22Rv1 (cell line): ENCODE results near the gene PCLAF.

Experiments
- ZFX ChIP-seq: fragments of 450-650 bp; IDR thresholded peaks from 2 replicates; pipeline ENCODE4 v1.6.1; 2017; ENCODE audit warnings: antibody characterized with exemption, borderline replicate concordance
- TF ChIP-seq, protein P1 (sequence below): fragments of 450-650 bp; IDR thresholded peaks from 2 replicates; pipeline ENCODE4 v1.5.1; 2017; ENCODE audit warnings: mild to moderate bottlenecking

DNA sequence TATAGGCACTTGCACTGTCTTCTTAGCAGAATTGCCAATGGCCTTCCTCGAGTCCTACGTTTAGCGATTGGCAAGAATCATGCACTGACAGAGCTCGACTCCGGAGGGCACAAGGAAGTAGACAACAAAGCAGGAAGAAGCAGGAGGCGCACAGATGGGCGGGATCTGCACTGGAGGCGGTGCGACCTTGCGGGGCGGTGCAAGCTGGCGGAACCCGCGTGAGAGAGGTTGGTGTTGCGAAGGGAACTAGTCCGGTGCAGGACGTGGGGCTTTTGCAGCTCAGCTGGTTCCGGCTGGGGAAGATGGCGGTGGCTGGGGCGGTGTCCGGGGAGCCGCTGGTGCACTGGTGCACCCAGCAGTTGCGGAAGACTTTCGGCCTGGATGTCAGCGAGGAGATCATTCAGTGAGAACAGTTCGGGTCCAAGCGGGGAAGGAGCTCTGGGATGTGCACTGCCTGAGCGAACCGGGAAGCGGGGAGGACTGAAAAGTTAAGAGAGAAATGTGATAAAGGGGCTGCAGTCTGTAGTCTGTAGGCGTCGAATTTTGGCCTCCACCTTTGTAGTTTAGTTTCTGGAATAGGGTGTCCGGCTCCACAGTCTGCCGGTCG is 6.4 kb upstream of the PCLAF start, which contains the start of gene TRIP4:
- TF ChIP-seq, protein P1, sequence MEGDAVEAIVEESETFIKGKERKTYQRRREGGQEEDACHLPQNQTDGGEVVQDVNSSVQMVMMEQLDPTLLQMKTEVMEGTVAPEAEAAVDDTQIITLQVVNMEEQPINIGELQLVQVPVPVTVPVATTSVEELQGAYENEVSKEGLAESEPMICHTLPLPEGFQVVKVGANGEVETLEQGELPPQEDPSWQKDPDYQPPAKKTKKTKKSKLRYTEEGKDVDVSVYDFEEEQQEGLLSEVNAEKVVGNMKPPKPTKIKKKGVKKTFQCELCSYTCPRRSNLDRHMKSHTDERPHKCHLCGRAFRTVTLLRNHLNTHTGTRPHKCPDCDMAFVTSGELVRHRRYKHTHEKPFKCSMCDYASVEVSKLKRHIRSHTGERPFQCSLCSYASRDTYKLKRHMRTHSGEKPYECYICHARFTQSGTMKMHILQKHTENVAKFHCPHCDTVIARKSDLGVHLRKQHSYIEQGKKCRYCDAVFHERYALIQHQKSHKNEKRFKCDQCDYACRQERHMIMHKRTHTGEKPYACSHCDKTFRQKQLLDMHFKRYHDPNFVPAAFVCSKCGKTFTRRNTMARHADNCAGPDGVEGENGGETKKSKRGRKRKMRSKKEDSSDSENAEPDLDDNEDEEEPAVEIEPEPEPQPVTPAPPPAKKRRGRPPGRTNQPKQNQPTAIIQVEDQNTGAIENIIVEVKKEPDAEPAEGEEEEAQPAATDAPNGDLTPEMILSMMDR = no peak
- no peak for TF ChIP-seq ZFX
